Measurements from ENCODE around the gene PID1.

PID1 gene

GRCh38 chr2:229179628-229180027, 91.5 kb downstream of the PID1 start:
- no peak for DNase-seq
- TF ChIP-seq GATA1 (IDR thresholded peaks at IDR 0.05; ENCODE audit: low read depth, low read length) = no peak

- no peak for DNase-seq
- TF ChIP-seq GATA1 (IDR thresholded peaks at IDR 0.05; ENCODE audit: low read depth, low read length) (no peak), POLR2A (IDR thresholded peaks at IDR 0.05; ENCODE audit: low read length) (no peak)
Observed at GRCh38 chr2:229178706-229179105, 92.4 kb downstream of the PID1 start.

DNA sequence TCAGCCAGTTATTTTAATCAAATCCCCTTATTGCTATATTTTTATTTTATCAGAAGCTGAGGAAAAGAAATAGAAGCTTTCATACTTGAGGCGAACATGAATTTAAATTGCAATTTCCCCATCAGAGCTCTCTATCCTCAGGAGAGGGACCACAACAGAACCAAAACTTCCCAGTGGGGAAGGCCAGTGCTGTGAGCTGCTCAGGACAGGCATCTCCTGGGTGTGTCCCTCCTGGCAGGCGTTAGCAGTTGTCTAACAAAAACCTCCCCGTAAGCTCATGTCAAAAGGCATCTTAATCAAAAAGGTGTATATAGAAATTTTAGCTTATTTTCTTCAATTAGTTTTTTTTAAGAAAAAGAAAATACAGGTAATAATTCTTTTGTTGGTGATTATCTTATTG, 93.0 kb downstream of the PID1 start:
- DNase-seq = no peak
- TF ChIP-seq POLR2A (IDR thresholded peaks at IDR 0.05; ENCODE audit: low read length) (no peak), GATA1 (IDR thresholded peaks at IDR 0.05; ENCODE audit: low read depth, low read length) (no peak)

- no peak for DNase-seq
Observed at GRCh38 chr2:229176136-229176535, 95.0 kb downstream of the PID1 start.

GRCh38 chr2:229175497-229175863, 95.6 kb downstream of the PID1 start:
- DNase-seq = no peak
- no peak for TF ChIP-seq POLR2A (IDR thresholded peaks at IDR 0.05; ENCODE audit: low read length)
- no peak for TF ChIP-seq GATA1 (IDR thresholded peaks at IDR 0.05; ENCODE audit: low read depth, low read length)

More at GRCh38 chr2:229176136-229176535, 95.0 kb downstream of the PID1 start:
- TF ChIP-seq POLR2A (IDR thresholded peaks at IDR 0.05; ENCODE audit: low read length) = no peak
- TF ChIP-seq GATA1 (IDR thresholded peaks at IDR 0.05; ENCODE audit: low read depth, low read length) = no peak

- DNase-seq = no peak
Observed at GRCh38 chr2:229174794-229175496, 96.1 kb downstream of the PID1 start.

DNA sequence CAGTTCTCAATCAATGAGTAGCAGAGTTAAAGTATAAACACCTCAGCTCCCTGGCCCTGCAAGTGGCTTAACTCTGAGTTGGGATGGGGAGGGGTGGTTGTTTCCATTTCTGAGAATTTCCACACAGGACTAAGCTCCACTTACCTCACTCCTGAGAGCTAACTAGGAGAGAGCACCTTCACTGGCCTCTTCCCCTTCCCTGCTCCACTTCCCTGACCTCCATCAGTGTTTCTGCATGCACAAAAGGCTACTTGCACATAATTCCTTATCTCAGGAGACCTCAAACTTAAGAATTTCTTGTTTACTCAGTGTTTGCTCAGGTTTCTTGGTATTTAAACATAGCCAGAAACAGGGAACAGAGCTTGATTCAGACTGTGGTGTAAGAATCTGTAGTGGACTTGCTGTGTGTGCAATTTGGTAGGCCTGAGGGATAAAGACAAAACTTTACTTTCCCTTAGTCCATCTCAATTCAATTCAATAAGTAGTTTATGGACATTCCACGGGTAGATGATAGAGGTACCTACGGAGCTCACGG, 97.2 kb downstream of the PID1 start:
- DNase-seq = no peak
- TF ChIP-seq GATA1 (IDR thresholded peaks at IDR 0.05; ENCODE audit: low read depth, low read length) = no peak
- no peak for TF ChIP-seq POLR2A (IDR thresholded peaks at IDR 0.05; ENCODE audit: low read length)

More at GRCh38 chr2:229174794-229175496, 96.1 kb downstream of the PID1 start:
- no peak for TF ChIP-seq POLR2A (IDR thresholded peaks at IDR 0.05; ENCODE audit: low read length)
- TF ChIP-seq GATA1 (IDR thresholded peaks at IDR 0.05; ENCODE audit: low read depth, low read length) = no peak

DNA sequence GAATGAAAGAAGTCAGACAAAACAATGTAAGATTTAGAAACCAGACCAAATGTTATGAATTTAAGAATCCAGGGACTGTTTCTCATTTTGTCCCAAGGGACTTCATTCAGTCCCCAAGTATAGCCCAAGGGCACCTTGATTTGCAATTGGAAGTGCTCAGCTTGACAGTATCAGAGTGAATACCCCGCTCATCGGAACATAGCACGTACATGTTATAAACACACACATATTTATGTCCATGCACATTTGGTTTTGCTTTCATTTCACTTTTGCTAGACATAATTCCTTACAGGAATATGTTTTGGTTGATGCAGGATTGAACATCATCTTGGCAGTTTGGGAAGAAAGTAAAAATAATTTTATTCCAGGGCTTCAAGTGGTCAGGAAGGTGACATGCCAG, 100.2 kb downstream of the PID1 start:
- DNase-seq = no peak
- TF ChIP-seq GATA1 (IDR thresholded peaks at IDR 0.05; ENCODE audit: low read depth, low read length) (no peak), POLR2A (IDR thresholded peaks at IDR 0.05; ENCODE audit: low read length) (no peak)

- TF ChIP-seq POLR2A (IDR thresholded peaks at IDR 0.05; ENCODE audit: low read length) (no peak), GATA1 (IDR thresholded peaks at IDR 0.05; ENCODE audit: low read depth, low read length) (no peak)
- no peak for DNase-seq
Observed at GRCh38 chr2:229170171-229170570, 100.9 kb downstream of the PID1 start.

DNA sequence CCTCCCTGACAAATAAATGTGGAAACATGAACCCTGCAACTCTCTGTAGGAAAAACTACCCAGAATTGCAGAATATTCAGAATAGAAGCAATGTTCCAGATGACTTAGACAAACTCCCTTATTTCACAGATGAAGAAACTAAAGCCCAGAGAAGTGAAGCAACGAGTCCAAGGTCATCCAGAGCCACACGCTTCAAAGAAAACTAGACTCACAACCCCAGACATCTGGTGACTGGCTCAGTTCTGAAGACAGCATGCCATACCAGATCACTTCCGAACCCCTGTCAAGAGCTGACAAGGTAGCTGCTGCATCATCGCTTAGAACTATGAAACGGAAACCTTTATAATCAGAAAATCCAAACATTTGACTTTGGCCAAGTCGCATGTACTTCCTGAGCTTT, 101.3 kb downstream of the PID1 start:
- no peak for TF ChIP-seq GATA1 (IDR thresholded peaks at IDR 0.05; ENCODE audit: low read depth, low read length)
- no peak for TF ChIP-seq POLR2A (IDR thresholded peaks at IDR 0.05; ENCODE audit: low read length)
- no peak for DNase-seq

DNA sequence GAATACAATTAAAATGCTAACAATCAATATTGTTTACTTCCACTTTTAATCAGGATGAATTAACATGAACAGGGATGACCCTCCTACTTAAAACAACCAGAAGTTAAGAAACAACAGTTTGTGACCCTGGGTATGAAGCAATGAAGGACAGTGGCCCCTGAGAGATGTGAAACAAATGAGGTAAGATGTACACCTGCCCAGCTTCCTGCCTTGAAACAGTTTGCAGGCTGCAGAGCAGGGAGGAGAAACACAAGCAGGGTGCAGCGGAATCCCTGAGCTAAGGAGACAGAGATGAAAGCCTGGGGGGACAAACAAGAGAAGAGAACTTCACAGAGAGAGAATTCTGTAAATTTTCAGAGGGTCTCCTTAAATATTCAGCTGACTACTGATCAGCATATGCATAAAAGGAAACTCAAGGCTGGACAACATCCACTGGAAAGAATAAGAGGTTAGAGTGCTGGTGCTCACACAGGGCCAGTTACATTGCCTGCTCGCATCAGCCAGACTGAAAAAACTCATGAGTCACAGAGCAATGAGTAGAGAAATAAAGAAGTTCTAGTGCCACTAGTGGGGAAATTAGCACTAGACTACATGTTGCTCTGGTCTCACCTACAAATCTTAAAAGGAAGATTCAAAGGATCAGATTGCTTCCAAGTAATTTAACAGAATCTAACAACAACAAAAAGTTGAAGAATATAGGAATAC, 106.4 kb downstream of the PID1 start:
- no peak for DNase-seq
- TF ChIP-seq POLR2A (IDR thresholded peaks at IDR 0.05; ENCODE audit: low read length) = no peak
- TF ChIP-seq GATA1 (IDR thresholded peaks at IDR 0.05; ENCODE audit: low read depth, low read length) = no peak

DNA sequence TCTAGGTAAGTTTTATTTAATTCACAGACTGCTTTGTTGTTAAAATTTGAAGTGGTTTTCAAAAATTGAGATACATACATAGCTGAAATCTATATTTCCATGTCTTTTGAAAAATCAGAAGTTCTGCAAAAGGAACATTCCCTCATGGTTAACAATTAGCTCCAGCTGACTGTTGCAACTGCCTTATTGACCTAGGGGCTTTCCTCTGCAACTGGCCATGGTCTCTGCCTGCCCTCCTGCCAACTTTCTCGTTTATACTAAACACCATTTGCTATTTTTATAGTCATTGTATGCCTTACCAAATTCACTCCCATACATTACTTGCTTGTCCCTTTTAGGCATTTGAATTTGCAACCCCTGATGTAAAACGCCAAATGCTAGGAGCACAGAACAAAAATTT, 107.2 kb downstream of the PID1 start:
- DNase-seq = no peak
- no peak for TF ChIP-seq POLR2A (IDR thresholded peaks at IDR 0.05; ENCODE audit: low read length)
- no peak for TF ChIP-seq GATA1 (IDR thresholded peaks at IDR 0.05; ENCODE audit: low read depth, low read length)

GRCh38 chr2:229162015-229162414, 109.1 kb downstream of the PID1 start:
- no peak for DNase-seq
- TF ChIP-seq POLR2A (IDR thresholded peaks at IDR 0.05; ENCODE audit: low read length) (no peak), GATA1 (IDR thresholded peaks at IDR 0.05; ENCODE audit: low read depth, low read length) (no peak)

DNA sequence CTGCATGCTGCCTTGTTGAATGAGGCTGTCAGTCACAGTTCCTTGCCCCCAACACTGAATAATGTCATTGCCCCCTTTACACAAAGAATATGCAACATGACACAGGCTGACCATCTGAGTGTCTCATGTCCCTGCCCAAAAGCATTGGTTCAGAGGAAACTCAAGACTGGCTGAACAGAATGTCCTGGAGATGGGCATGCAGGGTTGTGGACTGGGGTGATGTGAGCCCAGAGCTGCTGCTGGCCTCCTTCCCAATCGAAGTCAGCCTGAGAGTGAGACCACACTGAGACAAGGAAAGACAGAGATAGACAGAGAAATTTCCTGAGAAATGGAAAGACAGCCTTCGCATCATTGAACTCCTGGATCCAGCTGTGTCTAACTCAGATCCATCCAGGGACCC, 110.1 kb downstream of the PID1 start:
- no peak for TF ChIP-seq POLR2A (IDR thresholded peaks at IDR 0.05; ENCODE audit: low read length)
- TF ChIP-seq GATA1 (IDR thresholded peaks at IDR 0.05; ENCODE audit: low read depth, low read length) = no peak
- no peak for DNase-seq

DNA sequence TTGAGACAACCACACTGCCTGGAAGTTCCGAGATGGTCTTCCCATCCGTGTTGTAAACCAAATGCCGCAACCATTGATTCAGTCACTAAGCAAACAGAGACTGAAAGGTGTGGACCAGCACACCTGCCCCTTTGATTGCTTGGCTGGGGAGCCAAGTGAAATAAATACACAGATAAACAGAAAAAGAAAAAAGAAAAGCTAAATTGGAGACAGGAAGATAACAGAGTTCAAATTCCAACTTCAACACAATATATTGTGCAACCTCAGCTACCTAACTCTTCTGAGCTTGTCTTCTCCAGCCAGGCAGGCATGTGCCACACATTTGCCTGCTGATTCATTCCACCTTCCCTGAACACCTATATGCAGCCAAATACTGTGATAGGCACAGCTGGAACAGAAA, 110.9 kb downstream of the PID1 start:
- no peak for DNase-seq
- TF ChIP-seq POLR2A (IDR thresholded peaks at IDR 0.05; ENCODE audit: low read length) = no peak
- no peak for TF ChIP-seq GATA1 (IDR thresholded peaks at IDR 0.05; ENCODE audit: low read depth, low read length)
